Subcutaneous adipose tissue (tissue), 4 donors: ENCODE results near the gene FEZF2. TPM values are rescaled to one million over a fixed set of nuclear protein-coding genes. Genes with fewer than 3 reads are reported as not detected.

ENCODE experiments used
- CTCF ChIP-seq: fragments of 450-650 bp; IDR thresholded peaks from one replicate; pipeline ENCODE4 v1.5.1; 2016; ENCODE audit warnings: low read depth, mild to moderate bottlenecking, control low read depth, antibody characterized with exemption, moderate library complexity
- total RNA-seq, 4 donors: library from RNA; depleted of rRNA; stranded (reverse); fragments of >200 nt; gene quantifications; one replicate each; pipeline ENCODE4 v1.1.0, GENCODE V29; 2016

The FEZF2 gene
- total RNA-seq, 4 donors from 2014 or later, result not detected

GRCh38 chr3:62361261-62361660 lies 12.1 kb downstream of the FEZF2 start:
- TF ChIP-seq CTCF, result no peak

GRCh38 chr3:62359531-62359930 lies 13.8 kb downstream of the FEZF2 start:
- TF ChIP-seq CTCF, result no peak

GRCh38 chr3:62356356-62356755 lies 17.0 kb downstream of the FEZF2 start:
- no peak for TF ChIP-seq CTCF

- TF ChIP-seq CTCF, result no peak
These were observed 17.6 kb downstream of the FEZF2 start for GRCh38 chr3:62355703-62356102.

GRCh38 chr3:62343755-62344154 lies 29.6 kb downstream of the FEZF2 start:
- TF ChIP-seq CTCF, result no peak

- no peak for TF ChIP-seq CTCF
These were observed 38.2 kb downstream of the FEZF2 start for GRCh38 chr3:62335196-62335595.

GRCh38 chr3:62332835-62333244 lies 40.5 kb downstream of the FEZF2 start:
- TF ChIP-seq CTCF, result no peak
